Neural crest cell (in vitro differentiated cells): ENCODE measurements around the gene CEP63. TPM values are rescaled to one million over a fixed set of nuclear protein-coding genes. Genes with fewer than 3 reads are reported as not detected.
"Not testable (repeated sequence)": the region's sequence is repeated elsewhere in the genome, so short reads cannot be mapped to it uniquely, and the experiment has no call there.

ENCODE experiments used
- DNase-seq: peaks from one replicate; pipeline ENCODE4 v3.0.0; 2021; ENCODE audit warnings: low read depth, mixed read lengths, low spot score
- H3K27ac Mint-ChIP-seq: one replicate; pipeline ENCODE4 v1.8.0; 2021; ENCODE audit warnings: mild to moderate bottlenecking, mixed read lengths; ENCODE audit not compliant: unreplicated experiment
- H3K27me3 Mint-ChIP-seq: 2 replicates; pipeline ENCODE4 v1.8.0; 2021; ENCODE audit warnings: low read depth, mild to moderate bottlenecking, mixed read lengths
- H3K36me3 Mint-ChIP-seq: 2 replicates; pipeline ENCODE4 v1.8.0; 2021; ENCODE audit warnings: low read depth, mild to moderate bottlenecking, mixed read lengths
- H3K4me1 Mint-ChIP-seq: 2 replicates; pipeline ENCODE4 v1.8.0; 2021; ENCODE audit warnings: mixed read lengths
- H3K4me3 Mint-ChIP-seq: one replicate; pipeline ENCODE4 v1.8.0; 2021; ENCODE audit warnings: mild to moderate bottlenecking, mixed read lengths
- H3K9me3 Mint-ChIP-seq: 2 replicates; pipeline ENCODE4 v1.8.0; 2021; ENCODE audit warnings: mixed read lengths
- CTCF ChIP-seq: fragments of 200-600 bp; sonication (generic); conservative IDR thresholded peaks from 2 replicates; pipeline ENCODE4 v1.5.0; 2021; ENCODE audit warnings: antibody characterized with exemption, mild to moderate bottlenecking
- total RNA-seq: library from RNA; stranded (reverse); gene quantifications from 2 replicates; pipeline ENCODE4 v1.2.1, GENCODE V29; 2021

Gene CEP63
- total RNA-seq, 1 donor from 2014 or later: 27.0 TPM

GRCh38 chr3:134576426-134576825, 90.6 kb downstream of the CEP63 start:
- peak overlapping the region; percentile 15 for H3K27ac Mint-ChIP-seq

GRCh38 chr3:134576831-134577230, 91.0 kb downstream of the CEP63 start:
- Mint-ChIP-seq H3K4me3 (no peak overlapping the region), H3K9me3 (peaks cover 12% of the 10 kb centered on the region), H3K27me3 (no peaks in the 10 kb centered on the region), H3K27ac (peak overlapping the region; percentile 15), H3K36me3 (peaks cover 19% of the 10 kb centered on the region), H3K4me1 (peaks cover 9% of the 10 kb centered on the region)
- no peak for DNase-seq
- no peak for TF ChIP-seq CTCF

More at GRCh38 chr3:134576426-134576825, 90.6 kb downstream of the CEP63 start:
- H3K4me1 Mint-ChIP-seq: peaks cover 9% of the 10 kb centered on the region
- H3K27me3 Mint-ChIP-seq: no peaks in the 10 kb centered on the region
- no peak for DNase-seq
- peaks cover 12% of the 10 kb centered on the region for H3K9me3 Mint-ChIP-seq
- H3K4me3 Mint-ChIP-seq: no peak overlapping the region
- H3K36me3 Mint-ChIP-seq: peaks cover 19% of the 10 kb centered on the region
- no peak for TF ChIP-seq CTCF

GRCh38 chr3:134579141-134579665, 93.3 kb downstream of the CEP63 start:
- Mint-ChIP-seq H3K4me3 (no peak overlapping the region), H3K36me3 (peaks cover 11% of the 10 kb centered on the region), H3K27ac (no peak overlapping the region), H3K4me1 (peaks cover 9% of the 10 kb centered on the region), H3K27me3 (no peaks in the 10 kb centered on the region), H3K9me3 (peaks cover 11% of the 10 kb centered on the region)
- no peak for TF ChIP-seq CTCF
- no peak for DNase-seq

- DNase-seq: no peak
- H3K27ac Mint-ChIP-seq: no peak overlapping the region
- no peaks in the 10 kb centered on the region for H3K36me3 Mint-ChIP-seq
- no peak for TF ChIP-seq CTCF
- no peaks in the 10 kb centered on the region for H3K27me3 Mint-ChIP-seq
- no peaks in the 10 kb centered on the region for H3K9me3 Mint-ChIP-seq
- no peaks in the 10 kb centered on the region for H3K4me1 Mint-ChIP-seq
- no peak overlapping the region for H3K4me3 Mint-ChIP-seq
These were observed 104.9 kb downstream of the CEP63 start for GRCh38 chr3:134590766-134591165.

- DNase-seq: no peak
- Mint-ChIP-seq H3K27me3 (no peaks in the 10 kb centered on the region), H3K4me1 (no peaks in the 10 kb centered on the region), H3K36me3 (no peaks in the 10 kb centered on the region), H3K4me3 (no peak overlapping the region), H3K9me3 (no peaks in the 10 kb centered on the region), H3K27ac (no peak overlapping the region)
- TF ChIP-seq CTCF: no peak
These were observed 106.9 kb downstream of the CEP63 start for GRCh38 chr3:134592806-134593205.

- no peak for TF ChIP-seq CTCF
- Mint-ChIP-seq H3K36me3 (no peaks in the 10 kb centered on the region), H3K9me3 (no peaks in the 10 kb centered on the region), H3K27ac (peak overlapping the region; percentile 53), H3K27me3 (no peaks in the 10 kb centered on the region), H3K4me1 (peaks cover 9% of the 10 kb centered on the region), H3K4me3 (no peak overlapping the region)
- no peak for DNase-seq
These were observed 108.5 kb downstream of the CEP63 start for GRCh38 chr3:134594331-134594741.

- not testable (repeated sequence) for H3K4me3 Mint-ChIP-seq, H3K36me3 Mint-ChIP-seq, H3K27me3 Mint-ChIP-seq, H3K27ac Mint-ChIP-seq, DNase-seq, H3K9me3 Mint-ChIP-seq
- peaks cover 14% of the 10 kb centered on the region for H3K4me1 Mint-ChIP-seq
These were observed 109.1 kb downstream of the CEP63 start for GRCh38 chr3:134594986-134595385.
